Measurements from ENCODE around the gene TMC6. TPM values are rescaled to one million over a fixed set of nuclear protein-coding genes. Genes with fewer than 3 reads are reported as not detected.
A peak's percentile ranks its signal among the peaks of the same experiment; 100 is the strongest.
"Not testable (repeated sequence)": the region's sequence is repeated elsewhere in the genome, so short reads cannot be mapped to it uniquely, and the experiment has no call there.

Gene TMC6
- total RNA-seq, 1 experiment from 2014 or later: 50.5 TPM

- in situ Hi-C loops (cut with HindIII; ENCODE audit: low sequenced_read_pairs): not testable (repeated sequence)
These were observed 11.3 kb upstream of the TMC6 start for GRCh38 chr17:78139861-78140168.

GRCh38 chr17:78138204-78139060 is 9.9 kb upstream of the TMC6 start:
- in situ Hi-C loops (cut with HindIII; ENCODE audit: low sequenced_read_pairs): no loop called here
- no peak for DNase-seq (ENCODE audit: low spot score)

More at GRCh38 chr17:78139861-78140168, 11.3 kb upstream of the TMC6 start:
- not testable (repeated sequence) for DNase-seq (ENCODE audit: low spot score)

GRCh38 chr17:78137392-78138203 is 9.0 kb upstream of the TMC6 start:
- in situ Hi-C loops (cut with HindIII; ENCODE audit: low sequenced_read_pairs): no loop called here
- no peak for DNase-seq (ENCODE audit: low spot score)

- DNase-seq (ENCODE audit: low spot score): no peak
- in situ Hi-C loops (cut with HindIII; ENCODE audit: low sequenced_read_pairs): no loop called here
These were observed 7.4 kb upstream of the TMC6 start for GRCh38 chr17:78135858-78136500.

GRCh38 chr17:78134899-78135385 is 6.4 kb upstream of the TMC6 start:
- no peak for DNase-seq (ENCODE audit: low spot score)
- in situ Hi-C loops (cut with HindIII; ENCODE audit: low sequenced_read_pairs): no loop called here

- in situ Hi-C loops (cut with HindIII; ENCODE audit: low sequenced_read_pairs): no loop called here
- peak; percentile 44 for DNase-seq (ENCODE audit: low spot score)
These were observed 5.7 kb upstream of the TMC6 start for GRCh38 chr17:78133971-78134898.

- in situ Hi-C loops (cut with HindIII; ENCODE audit: low sequenced_read_pairs): no loop called here
- no peak for DNase-seq (ENCODE audit: low spot score)
These were observed 4.8 kb upstream of the TMC6 start for GRCh38 chr17:78133179-78133951.

- in situ Hi-C loops (cut with HindIII; ENCODE audit: low sequenced_read_pairs): no loop called here
- no peak for DNase-seq (ENCODE audit: low spot score)
These were observed 4.2 kb upstream of the TMC6 start for GRCh38 chr17:78132767-78133178.

GRCh38 chr17:78132084-78132676 is 3.6 kb upstream of the TMC6 start:
- no peak for DNase-seq (ENCODE audit: low spot score)
- in situ Hi-C loops (cut with HindIII; ENCODE audit: low sequenced_read_pairs): no loop called here

GRCh38 chr17:78131172-78132083 is 2.9 kb upstream of the TMC6 start:
- no peak for DNase-seq (ENCODE audit: low spot score)
- in situ Hi-C loops (cut with HindIII; ENCODE audit: low sequenced_read_pairs): no loop called here

- in situ Hi-C loops (cut with HindIII; ENCODE audit: low sequenced_read_pairs): no loop called here
- DNase-seq (ENCODE audit: low spot score): no peak
These were observed 2.0 kb upstream of the TMC6 start, which contains the start of gene TMC8 for GRCh38 chr17:78130437-78131101. Gene TMC8 (plus strand): TSS chr17:78130771. CDS start chr17:78131589, 818 bp downstream.

GRCh38 chr17:78130090-78130436 is 1.5 kb upstream of the TMC6 start:
- no peak for DNase-seq (ENCODE audit: low spot score)
- in situ Hi-C loops (cut with HindIII; ENCODE audit: low sequenced_read_pairs): no loop called here

- in situ Hi-C loops (cut with HindIII; ENCODE audit: low sequenced_read_pairs): no loop called here
- no peak for DNase-seq (ENCODE audit: low spot score)
These were observed 965 bp upstream of the TMC6 start for GRCh38 chr17:78129351-78130089.

GRCh38 chr17:78127888-78128550 is 536 bp downstream of the TMC6 start:
- in situ Hi-C loops (cut with HindIII; ENCODE audit: low sequenced_read_pairs): no loop called here
- no peak for DNase-seq (ENCODE audit: low spot score)

- in situ Hi-C loops (cut with HindIII; ENCODE audit: low sequenced_read_pairs): no loop called here
- DNase-seq (ENCODE audit: low spot score): no peak
These were observed 1.2 kb downstream of the TMC6 start for GRCh38 chr17:78127239-78127887.

Data from G401 (cell line).